ENCODE results near the gene TMEM52B. TPM values are rescaled to one million over a fixed set of nuclear protein-coding genes. Genes with fewer than 3 reads are reported as not detected.

TMEM52B gene
- total RNA-seq, 1 donor = not detected

DNA sequence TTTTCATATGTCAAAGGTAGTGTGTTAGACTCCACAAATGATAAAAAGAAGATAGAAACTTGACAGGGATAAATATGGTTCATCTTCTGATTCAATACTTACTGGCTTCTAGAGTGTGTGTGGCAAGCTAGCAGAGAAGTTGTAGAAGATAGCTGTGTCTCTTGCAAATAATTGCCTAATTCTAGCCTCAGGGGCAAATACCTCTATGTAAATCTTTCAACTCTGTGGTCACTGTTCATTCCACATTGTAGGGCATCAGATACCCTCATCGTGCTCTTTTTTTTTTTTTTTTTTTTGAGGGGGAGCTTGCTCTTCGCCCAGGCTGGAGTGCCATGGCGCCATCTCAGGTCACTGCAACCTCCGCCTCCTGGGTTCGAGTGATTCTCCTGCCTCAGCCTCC is 8.6 kb upstream of the TMEM52B start:
- Histone ChIP-seq H3K27ac (ENCODE audit: low read depth, low read length) (no peak overlapping the region), H3K9me3 (ENCODE audit: low read depth, low read length) (no peaks in the 10 kb centered on the region), H2AFZ (ENCODE audit: low read length) (no peak overlapping the region), H4K20me1 (ENCODE audit: insufficient read depth, low read length) (no peaks in the 10 kb centered on the region), H3K4me1 (ENCODE audit: insufficient read depth, low read length) (no peaks in the 10 kb centered on the region), H3K27me3 (ENCODE audit: insufficient read depth, low read length) (peaks cover 4% of the 10 kb centered on the region), H3K4me3 (ENCODE audit: insufficient read depth, low read length) (no peak overlapping the region), H3K36me3 (ENCODE audit: insufficient read depth, low read length) (no peaks in the 10 kb centered on the region), H3K4me2 (ENCODE audit: insufficient read depth, low read length) (no peak overlapping the region), H3K79me2 (ENCODE audit: insufficient read depth, low read length) (no peaks in the 10 kb centered on the region)
- TF ChIP-seq, protein P1, sequence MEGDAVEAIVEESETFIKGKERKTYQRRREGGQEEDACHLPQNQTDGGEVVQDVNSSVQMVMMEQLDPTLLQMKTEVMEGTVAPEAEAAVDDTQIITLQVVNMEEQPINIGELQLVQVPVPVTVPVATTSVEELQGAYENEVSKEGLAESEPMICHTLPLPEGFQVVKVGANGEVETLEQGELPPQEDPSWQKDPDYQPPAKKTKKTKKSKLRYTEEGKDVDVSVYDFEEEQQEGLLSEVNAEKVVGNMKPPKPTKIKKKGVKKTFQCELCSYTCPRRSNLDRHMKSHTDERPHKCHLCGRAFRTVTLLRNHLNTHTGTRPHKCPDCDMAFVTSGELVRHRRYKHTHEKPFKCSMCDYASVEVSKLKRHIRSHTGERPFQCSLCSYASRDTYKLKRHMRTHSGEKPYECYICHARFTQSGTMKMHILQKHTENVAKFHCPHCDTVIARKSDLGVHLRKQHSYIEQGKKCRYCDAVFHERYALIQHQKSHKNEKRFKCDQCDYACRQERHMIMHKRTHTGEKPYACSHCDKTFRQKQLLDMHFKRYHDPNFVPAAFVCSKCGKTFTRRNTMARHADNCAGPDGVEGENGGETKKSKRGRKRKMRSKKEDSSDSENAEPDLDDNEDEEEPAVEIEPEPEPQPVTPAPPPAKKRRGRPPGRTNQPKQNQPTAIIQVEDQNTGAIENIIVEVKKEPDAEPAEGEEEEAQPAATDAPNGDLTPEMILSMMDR (IDR thresholded peaks at IDR 0.05; ENCODE audit: extremely low read depth, low read depth, low read length) = no peak
- no peak for DNase-seq (ENCODE audit: insufficient read length, low spot score, missing footprints)

DNA sequence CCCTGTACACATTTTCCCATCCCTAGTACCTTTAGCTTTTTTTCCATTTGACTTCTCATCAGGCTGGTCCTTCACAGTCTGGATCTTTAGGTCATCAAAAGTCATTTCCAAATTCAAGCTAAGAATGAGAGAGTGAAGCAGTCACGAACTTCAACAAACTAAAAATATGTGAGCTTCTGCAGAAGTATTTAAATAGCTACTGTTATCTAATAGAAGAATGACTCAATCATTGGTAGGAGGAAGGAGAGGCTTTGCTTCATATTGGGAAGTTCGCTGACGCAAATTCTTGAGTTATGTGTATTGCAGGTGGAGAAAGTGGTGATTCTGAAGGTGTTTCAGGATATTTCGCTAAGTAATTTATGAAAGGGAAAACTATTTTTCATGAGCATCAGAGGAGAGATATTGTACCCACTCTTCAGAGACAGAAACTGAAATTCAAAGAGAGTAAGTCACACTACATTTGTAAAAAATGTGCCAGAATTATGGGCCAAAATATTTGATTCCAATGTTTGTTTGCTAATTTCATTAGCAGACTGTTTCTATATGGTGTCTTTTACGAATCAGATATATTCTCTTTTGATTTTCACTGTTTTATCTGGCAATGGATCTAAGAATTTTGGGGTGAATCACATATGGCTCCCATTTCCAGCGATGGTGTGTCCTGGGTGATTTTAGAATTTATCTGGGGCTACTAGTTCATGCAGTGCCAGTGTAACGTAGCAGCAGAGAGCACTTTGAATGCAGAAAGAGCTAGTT is 6.7 kb upstream of the TMEM52B start, which contains the start of gene OLR1:
Gene OLR1, minus strand, starts transcription at position 160 of the 756 bp plus-strand sequence. Its CDS starts 55 bp downstream, at position 105.
- H3K4me2 ChIP-seq (ENCODE audit: insufficient read depth, low read length) = no peak within 1 kb of the TSS

DNA sequence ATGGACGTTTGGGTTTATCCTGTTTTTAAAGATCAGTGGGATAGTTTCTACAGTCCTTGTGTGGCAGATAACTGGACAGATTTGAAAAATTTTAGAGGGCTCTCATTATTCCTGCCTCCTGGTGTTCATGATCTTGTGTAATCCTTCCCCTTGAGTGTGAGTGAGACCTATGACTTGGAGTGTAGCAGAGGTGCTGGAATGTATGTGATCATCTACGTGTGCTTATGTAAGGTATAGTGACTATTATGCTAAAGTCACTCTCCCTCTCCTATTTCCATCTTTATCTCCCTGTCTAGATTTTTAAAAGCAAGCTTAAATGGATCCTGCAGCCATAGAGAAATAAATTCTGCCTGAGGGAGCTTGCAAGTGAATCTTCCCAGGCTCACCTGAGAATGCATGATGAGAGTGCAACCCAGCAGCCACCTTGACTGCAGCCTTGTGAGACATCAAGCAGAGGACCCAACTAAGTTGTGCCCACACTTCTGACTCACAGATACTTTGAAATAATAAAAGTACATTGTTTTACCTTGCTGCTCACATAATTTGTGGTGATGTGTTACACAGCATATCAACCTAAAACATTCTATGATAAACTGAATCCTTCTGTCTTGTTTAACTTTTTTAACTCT is 3.7 kb upstream of the TMEM52B start:
- no peak overlapping the region for H3K27ac ChIP-seq (ENCODE audit: low read depth, low read length)
- TF ChIP-seq, protein P1 (IDR thresholded peaks at IDR 0.05; ENCODE audit: extremely low read depth, low read depth, low read length) = no peak
- H3K4me2 ChIP-seq (ENCODE audit: insufficient read depth, low read length) = no peak overlapping the region
- H3K79me2 ChIP-seq (ENCODE audit: insufficient read depth, low read length) = no peaks in the 10 kb centered on the region
- peaks cover 3% of the 10 kb centered on the region for H3K4me1 ChIP-seq (ENCODE audit: insufficient read depth, low read length)
- H3K36me3 ChIP-seq (ENCODE audit: insufficient read depth, low read length) = no peaks in the 10 kb centered on the region
- no peak overlapping the region for H3K4me3 ChIP-seq (ENCODE audit: insufficient read depth, low read length)
- no peak overlapping the region for H2AFZ ChIP-seq (ENCODE audit: low read length)
- H3K27me3 ChIP-seq (ENCODE audit: insufficient read depth, low read length) = peaks cover 7% of the 10 kb centered on the region
- H4K20me1 ChIP-seq (ENCODE audit: insufficient read depth, low read length) = no peaks in the 10 kb centered on the region
- no peak for DNase-seq (ENCODE audit: insufficient read length, low spot score, missing footprints)
- no peaks in the 10 kb centered on the region for H3K9me3 ChIP-seq (ENCODE audit: low read depth, low read length)

More for the DNA sequence above, 6.7 kb upstream of the TMEM52B start, which contains the start of gene OLR1:
- no peaks in the 10 kb centered on the region for H3K36me3 ChIP-seq (ENCODE audit: insufficient read depth, low read length)
- H3K79me2 ChIP-seq (ENCODE audit: insufficient read depth, low read length) = no peaks in the 10 kb centered on the region
- H2AFZ ChIP-seq (ENCODE audit: low read length) = no peak within 1 kb of the TSS
- DNase-seq (ENCODE audit: insufficient read length, low spot score, missing footprints) = no peak
- no peaks in the 10 kb centered on the region for H4K20me1 ChIP-seq (ENCODE audit: insufficient read depth, low read length)
- no peak within 1 kb of the TSS for H3K4me3 ChIP-seq (ENCODE audit: insufficient read depth, low read length)
- TF ChIP-seq, protein P1 (IDR thresholded peaks at IDR 0.05; ENCODE audit: extremely low read depth, low read depth, low read length) = no peak
- H3K27me3 ChIP-seq (ENCODE audit: insufficient read depth, low read length) = peaks cover 4% of the 10 kb centered on the region
- H3K27ac ChIP-seq (ENCODE audit: low read depth, low read length) = no peak within 1 kb of the TSS
- H3K9me3 ChIP-seq (ENCODE audit: low read depth, low read length) = no peaks in the 10 kb centered on the region
- no peaks in the 10 kb centered on the region for H3K4me1 ChIP-seq (ENCODE audit: insufficient read depth, low read length)
